T-helper 22 cell (primary cell): ENCODE results near the gene VPS13A.
"Not testable (repeated sequence)": the region's sequence is repeated elsewhere in the genome, so short reads cannot be mapped to it uniquely, and the experiment has no call there.

ENCODE experiments used
- DNase-seq: peaks from one replicate; pipeline ENCODE4 v3.0.0-alpha.2; 2020; ENCODE audit warnings: low read depth

Gene VPS13A

GRCh38 chr9:77188242-77188641 lies 10.9 kb downstream of the VPS13A start:
- no peak for DNase-seq

DNA sequence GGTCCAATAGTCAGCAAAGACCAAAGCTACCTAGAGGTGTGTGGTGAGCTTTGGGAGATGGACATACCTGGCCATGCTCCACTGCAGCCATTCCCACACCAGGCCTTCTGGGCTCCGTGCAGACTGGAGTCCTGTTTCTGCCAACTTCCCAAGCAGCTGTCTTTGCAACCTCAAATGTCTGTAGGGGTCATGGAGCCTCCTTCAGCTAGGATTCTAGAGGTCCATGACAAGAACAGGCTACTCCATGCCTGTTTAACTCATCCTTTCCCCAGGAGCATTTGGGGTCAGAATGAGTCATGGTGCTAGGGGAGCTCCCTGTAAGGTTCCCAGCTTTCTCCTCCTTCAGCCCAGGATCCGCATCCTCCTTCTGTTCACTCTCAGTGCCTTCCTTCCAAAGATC lies 17.1 kb downstream of the VPS13A start:
- no peak for DNase-seq

GRCh38 chr9:77210116-77210515 lies 32.8 kb downstream of the VPS13A start:
- DNase-seq: no peak

DNA sequence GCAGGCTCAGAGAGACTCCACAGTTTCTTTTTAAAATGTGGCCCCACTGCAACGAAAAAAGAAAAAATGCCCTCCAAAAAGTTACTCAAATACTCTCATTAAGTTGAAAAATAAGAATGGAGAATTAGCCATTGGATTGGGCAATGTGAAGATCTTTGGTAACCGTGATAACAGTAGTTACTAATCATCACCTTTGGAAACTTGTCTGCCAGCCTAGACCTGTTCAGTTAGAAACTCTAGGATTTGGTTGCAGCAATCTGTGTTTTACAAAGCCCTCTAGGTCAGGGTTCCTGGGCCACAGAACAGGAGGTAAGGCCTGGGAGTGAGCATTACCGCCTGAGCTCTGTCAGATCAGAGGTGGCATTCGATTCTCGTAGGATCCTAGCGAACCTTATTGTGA lies 34.2 kb downstream of the VPS13A start:
- DNase-seq: no peak

- DNase-seq: no peak
Observed at GRCh38 chr9:77212801-77213200, 35.5 kb downstream of the VPS13A start.

GRCh38 chr9:77215874-77216273 lies 38.5 kb downstream of the VPS13A start:
- no peak for DNase-seq

DNA sequence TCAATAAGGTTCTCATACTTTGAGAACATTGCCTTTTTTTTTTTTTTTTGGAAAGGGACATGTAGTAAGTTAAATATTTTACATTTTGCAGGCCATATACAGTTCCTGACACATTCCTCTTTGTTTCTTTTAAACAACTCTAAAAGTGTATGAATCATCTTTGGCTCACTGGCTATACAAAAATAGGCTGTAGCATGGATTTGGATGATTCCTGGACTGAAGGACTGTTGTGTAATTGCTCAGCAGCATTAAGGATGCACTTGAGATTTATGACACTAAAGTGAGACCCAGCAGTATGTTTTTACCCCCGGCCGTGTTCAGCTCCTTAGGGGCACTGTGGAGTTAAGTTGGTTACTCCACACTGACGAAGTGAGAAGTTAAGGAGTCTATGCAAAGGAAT lies 41.3 kb downstream of the VPS13A start:
- DNase-seq: no peak

DNA sequence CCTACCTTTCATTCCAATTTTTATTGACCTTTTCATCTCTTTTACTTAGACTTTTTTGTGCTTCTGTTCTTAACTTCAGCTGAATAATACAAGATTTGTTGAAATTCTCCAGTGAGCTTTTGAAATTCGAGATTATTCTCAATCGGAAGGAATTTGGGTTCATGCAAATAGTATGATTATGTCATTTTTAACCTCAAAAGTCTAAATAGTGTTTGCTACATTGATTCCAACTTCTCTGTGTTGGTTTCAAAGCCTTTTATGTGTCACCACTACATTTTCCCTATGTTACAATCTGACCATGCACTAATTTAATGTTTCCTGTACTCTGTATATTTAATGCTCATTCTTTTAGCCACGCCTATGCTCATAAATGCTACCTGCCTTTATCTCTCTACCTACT lies 44.1 kb downstream of the VPS13A start:
- no peak for DNase-seq

DNA sequence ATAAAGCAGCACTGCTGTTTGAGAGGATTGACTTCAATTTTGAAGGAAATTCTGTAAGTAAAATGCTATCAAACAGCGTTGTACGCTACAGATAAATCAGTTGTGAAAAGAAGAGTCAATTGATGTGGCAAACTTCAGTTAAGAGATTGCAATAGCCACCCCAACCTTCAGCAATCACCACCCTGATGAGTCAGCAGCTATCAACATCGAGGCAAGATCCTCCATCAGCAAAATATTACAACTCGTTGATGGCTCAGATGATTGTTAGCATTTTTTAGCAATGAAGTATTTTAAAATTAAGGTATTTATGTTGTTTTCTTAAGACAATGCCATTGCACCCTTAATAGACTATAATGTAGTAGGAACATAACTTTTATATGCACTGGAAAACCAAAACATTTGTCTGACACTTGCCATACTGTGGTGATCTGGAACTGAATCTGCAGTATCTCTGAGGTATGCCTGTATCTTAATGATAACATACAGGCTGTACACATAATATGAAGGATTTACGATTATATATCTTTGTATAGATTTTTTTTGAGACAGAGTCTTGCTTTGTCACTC lies 47.5 kb downstream of the VPS13A start:
- DNase-seq: no peak

DNA sequence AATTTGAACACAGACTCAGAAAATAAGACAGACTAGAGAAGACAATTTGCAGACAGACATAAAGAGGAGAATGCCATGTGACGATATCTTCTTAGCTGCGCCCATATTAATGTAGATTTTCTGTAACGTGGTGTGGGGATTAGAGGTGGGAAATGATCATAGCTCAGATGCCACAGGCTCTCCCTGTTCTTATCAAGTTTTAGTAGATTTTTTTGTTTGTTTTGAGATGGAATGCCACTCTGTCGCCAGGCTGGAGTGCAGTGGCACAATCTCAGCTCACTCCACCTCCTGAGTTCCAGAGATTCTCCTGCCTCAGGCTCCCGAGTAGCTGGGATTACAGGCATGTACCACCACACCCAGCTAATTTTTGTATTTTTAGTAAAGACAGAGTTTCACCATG lies 59.4 kb downstream of the VPS13A start:
- DNase-seq: no peak

DNA sequence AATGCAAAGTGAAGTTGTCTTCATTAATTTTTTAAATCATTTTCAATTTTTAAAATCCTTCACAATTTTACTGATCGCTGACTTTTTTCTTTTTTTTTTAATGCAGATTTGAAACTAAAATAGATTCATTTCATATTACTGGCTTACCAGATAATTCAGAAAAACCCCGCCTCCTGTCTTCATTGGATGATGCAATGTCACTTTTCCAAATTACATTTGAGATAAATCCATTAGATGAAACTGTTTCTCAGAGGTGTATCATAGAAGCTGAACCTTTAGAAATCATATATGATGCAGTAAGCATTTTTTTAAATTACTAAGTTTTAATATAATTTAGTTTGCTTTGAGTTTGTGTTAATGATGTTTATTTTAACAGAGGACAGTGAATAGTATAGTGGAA lies 60.6 kb downstream of the VPS13A start:
- no peak for DNase-seq

DNA sequence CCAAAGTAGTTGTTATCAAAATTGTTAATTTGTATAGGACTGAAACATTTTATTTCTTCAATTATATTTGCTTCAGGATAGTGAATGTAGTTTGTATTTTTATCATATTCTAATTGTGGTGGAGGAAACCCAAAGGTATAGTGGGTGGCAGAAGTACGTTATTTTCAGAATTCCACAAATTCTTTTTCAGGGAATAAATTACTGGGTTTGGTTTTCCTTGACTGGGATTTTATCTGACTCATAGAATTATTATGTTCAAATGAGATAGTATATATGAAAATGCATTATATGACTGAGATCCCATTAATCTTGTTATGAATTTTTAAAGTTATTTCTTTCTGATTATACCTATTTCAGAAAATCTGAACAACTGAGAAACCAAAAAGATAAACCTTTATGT lies 73.7 kb downstream of the VPS13A start:
- DNase-seq: no peak

DNA sequence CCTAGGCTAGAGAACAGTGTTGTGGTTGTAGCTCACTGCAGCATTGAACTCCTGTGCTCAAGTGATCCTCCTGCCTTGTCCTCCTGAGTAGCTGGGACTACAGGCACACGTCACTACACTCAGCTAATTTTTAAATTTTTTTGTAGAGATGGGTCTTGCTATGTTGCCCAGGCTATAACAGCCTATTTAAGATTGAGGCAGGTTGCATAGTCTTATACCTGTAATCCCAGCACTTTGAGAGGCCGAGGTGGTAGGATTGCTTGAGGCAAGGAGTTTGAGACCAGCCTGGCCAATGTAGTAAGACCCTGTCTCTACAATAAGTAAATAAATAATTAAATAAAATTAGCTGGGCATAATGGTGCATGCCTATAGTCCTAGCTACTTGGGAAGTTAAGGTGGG lies 79.9 kb downstream of the VPS13A start:
- DNase-seq: no peak

DNA sequence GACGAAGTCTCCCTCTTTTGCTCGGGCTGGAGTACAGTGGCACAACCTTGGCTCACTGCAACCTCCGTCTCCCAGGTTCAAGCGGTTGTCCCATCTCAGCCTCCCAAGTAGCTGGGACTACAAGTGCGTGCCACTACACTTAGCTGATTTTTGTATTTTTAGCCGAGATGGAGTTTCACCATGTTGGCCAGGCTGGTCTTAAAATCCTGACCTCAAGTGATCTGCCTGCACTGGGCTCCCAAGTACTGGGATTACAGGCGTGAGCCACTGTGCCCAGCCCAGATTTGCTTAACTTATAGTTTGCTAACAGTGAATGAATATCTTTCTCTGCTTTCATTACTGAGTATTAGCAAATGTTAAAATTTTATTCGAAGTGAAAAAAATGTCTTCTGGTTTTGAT lies 84.3 kb downstream of the VPS13A start:
- DNase-seq: no peak

GRCh38 chr9:77267762-77268161 lies 90.4 kb downstream of the VPS13A start:
- not testable (repeated sequence) for DNase-seq

DNA sequence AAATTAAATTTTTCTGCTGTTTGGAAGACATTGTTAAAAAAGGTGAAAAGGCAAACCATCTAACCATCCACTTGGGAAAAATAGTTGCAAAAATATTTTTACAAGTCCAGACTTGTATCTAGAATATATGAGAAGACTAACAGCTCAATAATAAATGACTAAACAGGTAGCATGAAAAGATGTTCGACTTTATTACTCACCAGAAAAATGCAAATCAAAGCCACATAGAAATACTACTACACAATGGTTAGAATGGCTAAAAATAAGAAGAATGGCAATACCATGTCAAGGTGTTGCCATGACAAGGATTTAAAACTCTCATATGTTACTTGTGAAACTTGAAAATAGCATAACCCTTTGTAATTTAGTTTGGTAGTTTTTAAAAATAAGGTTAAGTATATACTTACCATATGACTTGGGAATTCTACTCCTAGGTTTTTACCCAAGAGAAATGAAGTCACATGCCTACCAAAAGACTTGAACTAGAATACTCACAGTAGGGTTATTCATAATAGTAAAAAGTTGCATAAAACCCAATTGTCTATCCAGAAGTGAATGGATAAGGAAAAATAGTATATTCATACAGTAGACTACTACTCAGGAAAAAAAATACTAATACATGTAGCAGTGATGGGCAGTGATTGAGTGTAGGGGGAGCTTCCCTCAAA lies 93.8 kb downstream of the VPS13A start:
- no peak for DNase-seq

DNA sequence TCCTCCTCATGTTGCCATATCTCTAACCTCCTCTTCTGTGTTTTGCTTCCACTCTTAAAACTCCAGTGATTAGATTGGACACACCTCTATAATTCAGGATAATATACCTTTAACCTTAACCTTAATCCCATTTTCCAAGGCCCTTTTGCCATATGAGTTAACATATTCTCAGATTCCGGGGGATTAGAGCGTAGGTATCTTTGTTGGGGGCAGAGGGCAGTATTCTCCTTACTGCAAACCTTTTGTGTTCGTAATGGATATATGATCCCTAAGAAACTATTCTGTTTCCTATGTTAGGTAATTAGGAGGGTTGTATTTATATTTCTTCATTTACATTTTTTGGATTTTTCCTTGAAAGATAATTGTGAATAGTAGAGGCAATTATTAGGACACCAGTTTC lies 99.5 kb downstream of the VPS13A start:
- no peak for DNase-seq

DNA sequence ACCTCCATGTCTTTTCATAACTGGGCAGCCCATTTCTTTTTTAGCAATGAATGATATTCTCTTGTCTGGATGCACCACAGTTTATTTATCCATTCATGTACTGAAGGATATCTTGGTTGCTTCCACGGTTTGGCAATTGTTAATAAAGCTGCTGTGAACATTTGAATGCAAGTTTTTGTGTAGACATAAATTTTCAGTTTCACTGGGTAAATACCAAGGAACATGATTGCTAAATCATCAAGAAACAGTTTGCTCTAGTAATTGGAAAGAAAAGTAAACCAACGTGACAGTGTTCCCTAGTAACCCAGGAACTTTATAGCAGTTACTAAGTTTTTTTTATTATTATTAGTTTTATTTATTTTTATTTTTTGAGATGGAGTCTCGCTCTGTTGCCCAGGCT lies 100.4 kb downstream of the VPS13A start:
- no peak for DNase-seq

DNA sequence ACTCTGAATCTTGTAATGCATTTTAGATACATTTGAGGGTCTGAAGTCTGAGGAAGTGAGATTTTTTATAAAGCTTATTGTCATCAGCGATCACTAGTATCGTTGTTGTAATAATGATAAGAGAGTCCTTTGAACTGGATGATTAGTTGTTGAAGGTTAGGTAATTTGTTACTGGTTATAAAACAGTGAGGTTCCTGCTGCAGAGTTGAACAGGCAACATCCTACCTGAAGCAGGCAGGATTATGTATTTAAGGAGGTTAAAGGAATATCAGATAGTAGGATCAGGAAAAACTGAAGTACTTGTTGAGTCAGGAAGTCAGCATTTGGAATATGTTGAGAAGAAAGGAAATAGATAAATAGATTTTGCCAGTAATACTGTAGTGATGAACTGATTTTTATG lies 106.7 kb downstream of the VPS13A start:
- DNase-seq: no peak

DNA sequence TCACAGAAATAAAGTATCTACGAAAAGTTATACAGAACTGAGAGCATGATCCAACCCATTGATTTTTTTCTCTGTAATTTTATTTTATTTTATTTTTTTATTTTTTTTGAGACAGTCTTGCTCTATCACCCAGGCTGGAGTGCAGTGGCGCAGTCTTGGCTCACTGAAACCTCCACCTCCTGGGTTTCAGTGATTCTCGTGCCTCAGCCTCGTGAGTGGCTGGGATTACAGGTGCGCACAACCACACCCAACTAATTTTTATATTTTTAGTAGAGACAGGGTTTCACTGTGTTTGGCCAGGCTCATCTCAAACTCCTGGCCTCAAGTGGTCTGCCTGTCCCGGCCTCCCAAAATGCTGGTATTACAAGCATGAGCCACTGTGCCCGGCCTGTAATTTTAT lies 107.3 kb downstream of the VPS13A start:
- no peak for DNase-seq

- no peak for DNase-seq
Observed at GRCh38 chr9:77290373-77290772, 113.0 kb downstream of the VPS13A start.

- no peak for DNase-seq
Observed at GRCh38 chr9:77291714-77292113, 114.4 kb downstream of the VPS13A start.

DNA sequence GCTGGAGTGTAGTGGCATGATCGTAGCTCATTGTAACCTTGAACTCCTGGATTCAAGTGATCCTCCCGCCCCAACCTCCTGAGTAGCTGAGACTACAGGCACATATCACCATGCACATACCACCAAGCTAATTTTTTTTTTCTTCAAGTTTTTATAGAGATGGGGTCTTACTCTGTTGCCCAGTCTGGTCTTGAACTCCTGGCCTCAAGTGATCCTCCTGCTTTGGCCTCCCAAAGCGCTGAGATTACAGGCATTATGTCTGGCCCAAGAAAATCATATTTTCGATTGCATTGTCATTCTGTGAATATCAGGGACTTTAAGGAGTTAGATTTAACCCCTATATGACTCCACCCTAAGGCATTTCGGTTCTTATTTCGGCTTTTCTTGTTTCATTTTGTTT lies 116.6 kb downstream of the VPS13A start:
- no peak for DNase-seq

DNA sequence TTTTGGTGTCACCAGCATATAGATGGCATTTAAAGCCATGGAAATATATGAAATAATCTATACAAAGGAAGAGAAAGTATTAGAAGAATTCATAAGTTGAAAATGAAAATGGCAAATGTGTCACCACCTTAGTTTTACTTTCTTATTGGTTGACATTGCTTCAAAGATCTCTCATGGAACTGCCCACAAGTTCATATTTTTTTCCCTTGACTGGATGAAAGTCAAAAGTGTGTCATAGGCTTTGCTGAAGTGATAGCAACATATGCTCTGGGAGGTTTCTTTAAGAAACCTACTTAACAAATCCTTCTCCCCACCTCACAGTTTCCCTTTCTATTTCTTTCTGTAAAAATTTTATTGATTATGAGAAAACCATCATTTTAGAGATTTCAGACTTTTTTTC lies 127.2 kb downstream of the VPS13A start:
- no peak for DNase-seq
